Esophagus squamous epithelium (tissue), 5 donors: ENCODE measurements around the gene HMCN2. TPM values are rescaled to one million over a fixed set of nuclear protein-coding genes. Genes with fewer than 3 reads are reported as not detected.

Experiments
- DNase-seq: peaks from one replicate; lab custom pipeline; 2025; lab: John Stamatoyannopoulos, UW
- H3K27ac ChIP-seq, 4 donors: fragments of 200-600 bp; sonication (generic); one replicate each; pipeline ENCODE4 v1.5.1; 2016 to 2019; ENCODE audit warnings: mild to moderate bottlenecking in 1 of 4
- H3K27me3 ChIP-seq, 4 donors: fragments of 200-600 bp; sonication (generic); 1 replicate in 3 of 4; 2 replicates in 1 of 4; pipeline versions ENCODE4 v1.5.1 to v1.6.0; 2017 to 2021; ENCODE audit warnings: antibody characterized with exemption in 1 of 4
- H3K36me3 ChIP-seq, 3 donors: fragments of 200-600 bp; sonication (generic); one replicate each; pipeline ENCODE4 v1.5.1; 2016 to 2019
- H3K4me1 ChIP-seq, 3 donors: fragments of 200-600 bp; sonication (generic); one replicate each; pipeline ENCODE4 v1.5.1; 2017 to 2019
- H3K4me3 ChIP-seq, 4 donors: fragments of 200-600 bp; sonication (generic); 1 replicate in 3 of 4; 2 replicates in 1 of 4; pipeline ENCODE4 v1.5.1; 2016 to 2019; ENCODE audit warnings: mild to moderate bottlenecking in 2 of 4, moderate library complexity in 1 of 4
- H3K9me3 ChIP-seq, 3 donors: fragments of 200-600 bp; sonication (generic); one replicate each; pipeline ENCODE4 v1.5.1; 2016 to 2019
- CTCF ChIP-seq, 6 experiments: fragments of 450-650 bp in 4 of 6; fragments of 200-600 bp in 2 of 6; sonication (generic) in 2 of 6; IDR thresholded peaks; one replicate each; pipeline ENCODE4 v1.5.1; 2016 to 2019; ENCODE audit warnings: antibody characterized with exemption in 6 of 6, mild to moderate bottlenecking in 4 of 6, moderate library complexity in 4 of 6
- POLR2A ChIP-seq, 4 donors: fragments of 450-650 bp; IDR thresholded peaks; one replicate each; pipeline ENCODE4 v1.6.1; 2017; ENCODE audit warnings: antibody characterized with exemption in 4 of 4, mild to moderate bottlenecking in 4 of 4, moderate library complexity in 3 of 4
- WGBS, 2 donors: methylation state at CpG; one replicate each; pipeline ENCODE4 v1.1.5; 2018; 5-methylcytosine and 5-hydroxymethylcytosine counted together
- intact Hi-C: fragments of 100-400 bp; cut with DNase I; formaldehyde crosslinking; loops from one replicate; pipeline ENCODE4 v1.15.0; 2022
- total RNA-seq, 4 donors: library from RNA; depleted of rRNA; stranded (reverse); fragments of >200 nt; gene quantifications; one replicate each; pipeline ENCODE4 v1.1.0, GENCODE V29; 2016
- donor health status: DM: yes; HTN: yes; CAD: no.

The HMCN2 gene
- total RNA-seq, 4 donors from 2014 or later: 0.53 to 4.8 (median 0.78) TPM

DNA sequence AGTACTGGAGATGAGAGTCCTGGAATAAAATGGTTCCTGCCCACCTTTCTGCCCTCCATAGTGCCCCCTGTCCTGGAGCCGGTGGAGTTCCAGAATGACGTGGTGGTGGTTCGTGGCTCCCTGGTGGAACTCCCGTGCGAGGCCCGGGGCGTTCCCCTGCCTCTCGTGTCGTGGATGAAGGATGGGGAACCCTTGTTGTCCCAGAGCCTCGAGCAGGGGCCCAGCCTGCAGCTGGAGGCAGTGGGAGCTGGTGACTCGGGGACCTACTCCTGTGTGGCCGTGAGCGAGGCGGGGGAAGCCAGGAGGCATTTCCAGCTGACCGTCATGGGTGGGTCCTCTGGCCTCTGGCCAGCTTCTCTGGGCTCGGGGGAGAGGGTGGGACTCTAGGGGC lies 128.1 kb downstream of the HMCN2 start:
- TF ChIP-seq POLR2A (IDR thresholded peaks at IDR 0.05) (no peak), CTCF (IDR thresholded peaks at IDR 0.05) (no peak)
- no peaks in the 10 kb centered on the region for H3K36me3 ChIP-seq
- 46% methylated on average over 6 of the region's 16 CpGs; no CpG with 5 or more reads in 1 of the 2 donors for WGBS, 2 donors

GRCh38 chr9:130394320-130394719 lies 128.8 kb downstream of the HMCN2 start:
- H3K4me1 ChIP-seq: no peaks in the 10 kb centered on the region
- no peak overlapping the region for H3K27ac ChIP-seq
- no peak overlapping the region for H3K4me3 ChIP-seq
- intact Hi-C loops: no loop called here
- no peaks in the 10 kb centered on the region for H3K36me3 ChIP-seq
- no peak for DNase-seq
- TF ChIP-seq CTCF (IDR thresholded peaks at IDR 0.05) (no peak), POLR2A (IDR thresholded peaks at IDR 0.05) (no peak)
- WGBS, 2 donors: 78 to 90% methylated on average over 4 to 5 of the region's 11 CpGs
- H3K9me3 ChIP-seq: no peaks in the 10 kb centered on the region
- H3K27me3 ChIP-seq: peaks cover 0 to 36% (median 0%) of the 10 kb centered on the region in 4 donors

More for the DNA sequence above, 128.1 kb downstream of the HMCN2 start:
- intact Hi-C loops: no loop called here
- no peaks in the 10 kb centered on the region for H3K4me1 ChIP-seq
- no peak for DNase-seq
- no peak overlapping the region for H3K4me3 ChIP-seq
- H3K9me3 ChIP-seq: no peaks in the 10 kb centered on the region
- H3K27ac ChIP-seq: no peak overlapping the region
- H3K27me3 ChIP-seq: peaks cover 0 to 34% (median 0%) of the 10 kb centered on the region in 4 donors

GRCh38 chr9:130394814-130395470 lies 129.4 kb downstream of the HMCN2 start:
- Histone ChIP-seq H3K36me3 (no peaks in the 10 kb centered on the region), H3K27ac (no peak overlapping the region), H3K9me3 (no peaks in the 10 kb centered on the region), H3K4me1 (no peaks in the 10 kb centered on the region), H3K4me3 (no peak overlapping the region), H3K27me3 (peaks cover 0 to 42% (median 0%) of the 10 kb centered on the region in 4 donors)
- TF ChIP-seq CTCF (IDR thresholded peaks at IDR 0.05) (no peak), POLR2A (IDR thresholded peaks at IDR 0.05) (no peak)
- no peak for DNase-seq
- intact Hi-C loops: no loop called here
- WGBS, 2 donors: 82% methylated on average over 8 of the region's 23 CpGs; no CpG with 5 or more reads in 1 of the 2 donors

GRCh38 chr9:130395810-130396435 lies 130.4 kb downstream of the HMCN2 start:
- no peak for DNase-seq

More at GRCh38 chr9:130395810-130396435, 130.4 kb downstream of the HMCN2 start:
- no peaks in the 10 kb centered on the region for H3K9me3 ChIP-seq
- WGBS, 2 donors: 63 to 75% methylated on average over 1 of the region's 26 CpGs
- no peak overlapping the region for H3K4me3 ChIP-seq
- intact Hi-C loops: no loop called here
- no peak overlapping the region for H3K27ac ChIP-seq
- peaks cover 0 to 44% (median 0%) of the 10 kb centered on the region in 4 donors for H3K27me3 ChIP-seq
- H3K4me1 ChIP-seq: no peaks in the 10 kb centered on the region
- H3K36me3 ChIP-seq: no peaks in the 10 kb centered on the region
- TF ChIP-seq POLR2A (IDR thresholded peaks at IDR 0.05) (no peak), CTCF (IDR thresholded peaks at IDR 0.05) (no peak)
